Hepatocyte (in vitro differentiated cells): Measurements from ENCODE around the gene ETFBKMT.
"Not testable (repeated sequence)": the region's sequence is repeated elsewhere in the genome, so short reads cannot be mapped to it uniquely, and the experiment has no call there.

Experiments used
- CTCF ChIP-seq: fragments of 200-600 bp; sonication (generic); IDR thresholded peaks from 2 replicates; pipeline ENCODE4 v1.5.1; 2016; ENCODE audit warnings: antibody characterized with exemption, mild to moderate bottlenecking; ENCODE audit not compliant: poor library complexity
- EZH2 ChIP-seq: fragments of 200-600 bp; sonication (generic); IDR thresholded peaks from 2 replicates; pipeline ENCODE4 v1.6.1; 2016; ENCODE audit warnings: antibody characterized with exemption, mild to moderate bottlenecking, borderline replicate concordance

DNA sequence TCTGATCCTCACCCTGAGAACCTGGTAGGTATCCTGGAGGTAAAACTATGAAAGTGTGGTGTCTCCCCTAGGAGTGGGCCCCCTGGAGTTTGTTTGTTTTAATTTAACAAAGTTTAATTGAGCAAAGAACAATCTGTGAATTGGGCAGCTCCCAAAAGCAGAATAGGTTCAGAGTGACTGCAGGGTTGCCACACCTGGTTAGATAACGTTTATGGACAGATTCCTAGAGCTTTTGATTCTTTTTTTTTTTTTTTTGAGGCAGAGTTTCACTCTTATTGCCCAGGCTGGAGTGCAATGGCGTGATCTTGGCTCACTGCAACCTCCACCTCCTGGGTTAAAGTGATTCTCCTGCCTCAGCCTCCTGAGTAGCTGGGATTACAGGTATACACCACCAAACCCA lies 10.1 kb downstream of the ETFBKMT start:
- not testable (repeated sequence) for TF ChIP-seq CTCF, EZH2
